HG02763 (cell line): ENCODE results near the gene LGI1.

Source experiments
- ATAC-seq: cut with Tn5 transposase; IDR thresholded peaks from one replicate; pipeline ENCODE4 v1.9.1; 2021; ENCODE audit warnings: mild to moderate bottlenecking, moderate library complexity; ENCODE audit not compliant: unreplicated experiment

Gene LGI1

GRCh38 chr10:93844979-93845626, 87.4 kb downstream of the LGI1 start:
- no peak for ATAC-seq
